Urothelium cell line (cell line): Measurements from ENCODE around the gene PAX5.

ENCODE experiments used
- DNase-seq: peaks from one replicate; pipeline ENCODE4 v3.0.0; 2011; ENCODE audit warnings: low spot score, mixed read lengths
- FAIRE-seq: peaks from 2 replicates; lab custom pipeline; 2011; peaks lifted over from hg19 to GRCh38; lab: Jason Lieb, UNC

The PAX5 gene

GRCh38 chr9:36840898-36841536 is 193.1 kb downstream of the PAX5 start:
- FAIRE-seq: no peak
- no peak for DNase-seq

GRCh38 chr9:36839131-36839885 is 194.8 kb downstream of the PAX5 start:
- no peak for FAIRE-seq
- no peak for DNase-seq

DNA sequence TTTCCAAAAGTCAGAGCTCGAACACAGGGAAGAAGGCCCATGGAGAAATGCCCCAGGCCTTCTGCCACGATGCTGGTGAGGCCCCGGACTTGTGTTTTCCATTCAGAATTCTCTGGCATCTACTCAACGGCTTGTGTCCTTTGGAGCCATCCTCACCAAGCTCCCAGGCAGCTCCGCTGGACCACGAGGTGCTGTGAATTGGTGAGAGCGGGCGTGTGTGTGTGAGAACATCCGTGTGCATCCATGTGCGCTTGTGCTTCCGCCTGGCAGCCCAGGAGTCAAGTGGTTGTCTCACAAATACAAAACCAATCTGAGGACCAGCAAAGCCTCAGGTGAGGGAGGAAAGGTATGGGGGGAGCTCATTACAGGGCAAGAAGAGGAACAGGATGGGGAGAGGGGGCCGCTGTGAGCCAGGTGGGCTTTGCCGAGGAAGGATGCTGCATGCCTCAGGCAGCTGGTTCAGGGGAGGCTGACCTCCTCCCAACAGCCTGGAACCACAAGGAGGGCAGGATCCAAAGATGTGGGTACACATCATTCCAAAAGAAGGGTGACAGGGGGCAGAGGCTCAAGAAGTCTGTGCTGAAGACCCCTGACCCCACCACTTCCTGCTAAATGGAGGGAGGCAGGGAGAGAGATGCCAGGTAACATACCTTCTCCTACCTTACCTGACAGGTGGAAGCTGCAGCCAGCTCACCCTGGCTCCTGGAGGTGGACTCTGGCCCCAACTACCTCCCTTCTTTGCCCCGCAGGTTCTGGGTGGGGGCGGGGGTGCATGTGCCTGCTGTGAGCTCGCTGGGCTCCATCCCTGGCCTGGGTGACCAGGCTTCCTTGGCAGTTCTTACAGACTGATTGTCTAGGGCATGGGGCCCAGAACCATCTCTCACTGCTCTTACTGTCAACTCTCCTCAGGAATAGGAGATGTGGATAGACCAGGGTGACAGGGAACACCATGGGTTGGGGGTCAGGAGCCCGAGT is 196.3 kb downstream of the PAX5 start:
- DNase-seq (no peak), FAIRE-seq (peak; percentile 48)

- no peak for FAIRE-seq
Observed at GRCh38 chr9:36836486-36836885, 197.6 kb downstream of the PAX5 start.

DNA sequence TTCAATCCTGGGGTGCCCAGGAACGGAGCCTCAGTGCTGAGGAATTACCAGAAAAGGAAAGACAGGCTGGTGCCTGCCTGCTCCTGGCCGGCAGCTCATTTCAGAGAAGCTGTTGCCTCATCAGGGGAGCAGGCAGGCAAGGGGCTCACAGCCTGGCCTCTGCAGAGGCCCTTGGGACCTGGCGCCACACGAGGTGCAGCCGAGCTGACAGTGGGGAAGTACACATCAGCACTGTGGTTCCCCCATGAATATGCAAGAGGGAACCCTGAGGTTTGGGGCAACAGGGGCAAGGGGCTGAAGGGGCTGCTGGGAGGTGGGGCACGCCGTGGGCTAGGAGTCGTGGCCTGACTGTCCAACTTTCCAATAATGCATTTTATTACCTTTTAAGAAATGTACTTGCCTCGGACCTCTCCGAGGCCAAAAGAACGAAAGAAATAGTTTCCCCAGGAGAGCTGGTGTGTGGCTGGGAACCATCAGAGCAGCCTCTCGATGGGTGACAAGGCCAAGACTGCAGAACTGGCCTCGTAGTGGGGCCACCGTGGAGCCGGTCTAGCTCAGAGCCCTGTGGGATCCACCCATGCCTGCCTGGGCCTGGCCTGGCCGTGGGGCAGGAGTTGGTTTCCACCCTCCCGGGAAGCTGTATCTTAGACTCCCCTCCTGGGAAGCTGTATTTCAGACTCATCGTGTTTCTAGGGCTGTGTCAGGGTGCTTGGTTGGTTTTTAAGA is 198.6 kb downstream of the PAX5 start:
- FAIRE-seq: no peak
- DNase-seq: no peak

More at GRCh38 chr9:36836486-36836885, 197.6 kb downstream of the PAX5 start:
- DNase-seq: no peak

DNA sequence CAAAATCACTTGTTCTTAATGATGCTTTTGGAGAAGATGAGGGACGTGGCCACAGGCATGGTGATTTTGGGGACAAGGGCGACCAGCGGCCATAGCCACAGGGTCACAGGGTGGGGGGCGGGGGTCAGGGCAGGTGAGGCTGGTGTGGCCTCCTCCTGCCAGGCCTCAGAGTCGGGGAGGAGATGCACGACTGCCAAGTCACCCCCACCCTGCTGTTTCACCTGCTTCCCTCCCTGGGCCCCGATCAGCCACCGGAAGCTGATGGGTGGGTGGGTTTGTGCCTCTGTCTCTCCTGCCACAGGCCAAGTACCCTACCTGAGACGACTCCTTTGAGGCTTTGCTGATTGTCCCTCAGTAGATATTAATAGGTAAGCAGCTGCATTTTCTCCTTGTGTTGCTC is 199.3 kb downstream of the PAX5 start:
- no peak for FAIRE-seq
- DNase-seq: no peak

DNA sequence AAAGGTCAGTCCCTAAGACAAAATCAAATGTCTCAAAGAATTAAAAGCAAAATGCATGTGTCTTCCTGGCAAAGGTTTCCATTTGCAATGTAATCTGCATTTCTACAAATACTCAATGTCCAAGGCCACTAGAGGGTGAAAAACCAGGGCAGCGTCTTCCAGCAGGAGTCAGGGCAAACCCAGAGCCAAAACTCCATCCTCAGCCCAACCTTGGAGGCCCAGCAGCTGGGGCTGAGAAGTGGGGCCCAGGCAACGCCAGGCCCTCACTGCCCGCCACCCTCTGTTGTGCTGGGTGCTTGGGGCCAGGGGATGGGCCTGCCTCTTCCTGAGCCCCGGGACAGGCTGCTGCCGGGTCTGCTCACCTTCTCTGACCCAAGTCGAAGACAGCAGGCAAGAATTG is 200.1 kb downstream of the PAX5 start:
- DNase-seq: no peak
- no peak for FAIRE-seq

DNA sequence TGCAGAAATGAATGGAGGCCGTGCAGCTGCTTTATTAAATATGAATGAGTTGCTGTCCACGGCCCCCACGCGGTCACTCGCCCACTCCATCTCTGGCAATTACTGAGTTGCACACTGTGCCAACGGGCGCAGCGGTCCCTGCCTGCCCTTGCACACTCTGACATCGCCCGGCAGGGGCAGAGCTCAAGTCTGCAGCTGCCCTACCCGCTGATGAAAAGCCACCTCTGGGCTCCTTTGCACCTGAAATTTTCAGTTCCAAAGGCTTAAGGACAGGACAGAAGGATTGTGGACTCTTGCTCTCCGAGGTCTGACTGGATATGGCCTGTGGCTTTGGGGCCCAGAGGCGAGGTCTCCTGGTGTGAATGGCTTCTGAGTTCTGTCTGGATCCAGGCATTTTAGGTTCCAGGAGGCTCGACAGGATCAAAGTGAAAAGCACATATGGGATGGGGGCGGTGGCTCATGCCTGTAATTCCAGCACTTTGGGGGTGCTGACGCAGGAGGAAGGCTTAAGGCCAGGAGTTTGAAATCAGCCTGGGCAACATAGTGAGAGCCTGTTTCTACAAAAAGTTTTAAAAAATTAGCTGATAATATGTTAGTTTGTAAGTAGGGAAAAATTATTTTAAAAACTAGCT is 201.8 kb downstream of the PAX5 start:
- FAIRE-seq (no peak), DNase-seq (no peak)

DNA sequence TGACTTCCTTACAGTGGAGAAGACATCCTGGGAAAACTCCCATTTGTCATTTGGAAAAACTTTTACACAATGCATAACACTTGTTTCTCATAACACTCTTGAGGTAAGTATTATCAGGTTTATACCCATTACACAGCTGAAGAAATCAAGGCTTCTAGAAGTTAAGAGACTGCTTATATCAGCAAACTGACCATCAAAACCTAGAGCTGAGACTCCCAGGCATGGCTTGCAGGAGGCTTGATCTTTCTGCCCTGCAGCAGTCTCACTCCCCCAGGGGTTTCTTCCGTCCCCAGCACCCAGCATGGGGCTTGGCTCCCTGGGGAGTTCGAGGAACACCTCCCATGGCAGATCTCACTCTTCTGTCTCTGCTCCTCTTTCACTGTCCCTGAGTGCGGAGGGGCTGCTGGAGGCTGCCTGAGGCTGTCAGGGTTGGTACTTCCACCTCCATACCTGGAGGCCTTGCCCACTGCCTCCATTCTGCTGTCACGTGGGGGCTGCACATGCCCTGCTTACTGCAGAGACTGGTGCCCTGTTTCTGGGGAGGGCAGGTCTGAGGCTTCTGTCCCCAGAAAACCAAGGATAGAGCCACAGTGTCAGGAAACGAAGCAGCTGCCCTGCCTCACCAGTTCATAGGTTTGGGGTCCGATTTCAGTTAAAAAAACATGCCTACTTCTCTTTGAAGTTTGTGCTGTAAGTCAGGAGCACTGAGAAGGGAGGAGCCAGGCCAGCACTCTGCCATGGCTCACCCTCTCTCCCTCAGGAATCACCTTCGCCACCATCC is 202.5 kb downstream of the PAX5 start:
- FAIRE-seq (no peak), DNase-seq (no peak)

DNA sequence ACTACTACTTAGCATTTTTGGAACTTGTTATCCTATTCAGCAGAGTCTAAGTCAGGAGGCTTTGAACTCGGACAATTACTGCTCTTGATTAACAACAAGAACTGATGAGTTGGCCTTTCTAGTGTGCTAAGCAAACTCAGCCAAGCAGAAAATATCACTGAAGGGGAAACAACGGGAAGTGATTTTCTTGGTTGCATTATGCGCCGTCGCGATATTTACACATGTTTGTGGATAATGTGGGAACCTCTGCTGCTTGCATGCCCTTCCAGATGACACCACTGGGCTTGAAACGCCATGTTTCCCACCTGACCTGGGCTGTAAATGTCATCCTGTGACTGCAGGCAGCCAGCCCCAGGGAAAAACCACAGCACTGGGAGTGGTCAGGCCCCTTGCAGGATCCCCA is 205.5 kb downstream of the PAX5 start:
- no peak for FAIRE-seq
- no peak for DNase-seq

- DNase-seq: no peak
- FAIRE-seq: no peak
Observed at GRCh38 chr9:36827593-36827992, 206.5 kb downstream of the PAX5 start.

- DNase-seq: no peak
- no peak for FAIRE-seq
Observed at GRCh38 chr9:36826581-36826980, 207.5 kb downstream of the PAX5 start.

DNA sequence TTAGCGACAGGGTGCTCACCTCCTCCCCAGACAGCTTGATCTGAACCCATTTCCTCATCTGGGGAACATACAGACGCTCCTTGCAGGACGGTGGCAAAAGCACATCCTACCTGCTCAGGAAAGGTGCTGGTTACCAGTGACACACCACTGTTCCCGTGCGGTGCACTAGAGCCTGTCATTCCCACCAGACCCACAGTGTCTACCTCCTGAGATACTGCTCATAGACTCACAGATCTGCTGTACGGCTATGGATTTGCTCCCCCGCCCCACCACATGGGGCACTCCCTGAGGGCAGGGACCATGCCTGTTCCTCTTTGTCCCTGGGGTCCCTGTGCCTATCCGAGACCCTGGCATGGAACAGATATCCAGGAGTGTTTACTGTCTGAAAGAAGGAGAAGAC is 208.9 kb downstream of the PAX5 start:
- FAIRE-seq (no peak), DNase-seq (no peak)

DNA sequence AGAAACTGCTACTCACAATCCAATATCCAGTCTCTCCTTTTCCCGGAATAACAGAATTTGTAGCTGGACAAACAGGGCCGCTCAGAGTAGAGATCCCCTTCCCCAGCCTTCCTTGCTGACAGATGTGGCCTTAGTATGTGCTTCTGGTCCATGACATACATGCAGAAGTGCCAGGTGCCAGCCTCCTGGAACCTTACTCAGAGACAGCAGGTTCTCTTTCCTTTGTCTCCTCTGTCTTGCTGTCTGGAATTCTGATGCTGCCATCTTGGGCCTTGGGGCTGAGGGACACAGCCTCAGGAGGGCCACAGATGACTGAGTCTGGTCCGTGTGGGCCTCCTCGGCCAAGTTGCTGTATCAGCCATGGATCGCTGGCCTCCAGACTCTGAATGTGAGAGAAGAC is 210.1 kb downstream of the PAX5 start:
- DNase-seq (no peak), FAIRE-seq (no peak)

DNA sequence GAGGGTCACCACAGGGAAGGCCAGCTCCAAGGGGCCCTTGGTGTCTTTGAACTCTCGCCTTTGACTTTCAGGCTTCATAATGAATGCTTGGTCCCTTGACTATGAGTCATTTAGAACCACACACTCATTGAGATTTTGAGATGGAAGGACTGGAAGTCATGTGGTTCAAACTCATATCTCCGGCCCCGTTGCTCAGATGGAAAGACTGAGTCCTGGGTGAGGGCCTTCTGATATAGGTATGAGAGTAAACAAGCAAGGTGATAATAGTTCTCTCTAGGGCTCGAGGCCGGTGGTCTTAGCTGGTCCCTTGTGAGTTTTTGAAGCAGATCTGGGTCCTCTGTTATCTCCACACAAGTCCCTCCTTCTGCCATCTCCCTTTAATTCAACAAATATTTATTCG is 210.6 kb downstream of the PAX5 start:
- DNase-seq (no peak), FAIRE-seq (no peak)

DNA sequence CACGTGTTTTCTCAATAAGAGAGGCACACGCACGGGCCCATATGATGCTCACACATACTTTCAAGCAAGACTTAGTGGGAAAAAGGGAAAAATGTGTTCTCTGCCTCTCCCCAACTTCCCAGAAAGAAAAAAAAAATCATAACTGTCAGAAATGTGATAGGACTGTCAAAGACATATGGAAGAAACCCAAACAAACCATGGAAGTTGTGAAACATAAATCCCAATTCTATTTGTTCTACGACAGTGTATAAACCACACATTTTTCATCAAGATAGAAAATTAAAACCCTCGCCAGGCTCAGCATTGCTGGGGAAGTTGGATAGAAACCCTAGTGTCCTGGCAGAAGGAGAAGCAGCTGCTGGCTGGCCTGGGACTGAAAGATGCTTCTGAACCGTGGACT is 211.9 kb downstream of the PAX5 start:
- FAIRE-seq (no peak), DNase-seq (no peak)

DNA sequence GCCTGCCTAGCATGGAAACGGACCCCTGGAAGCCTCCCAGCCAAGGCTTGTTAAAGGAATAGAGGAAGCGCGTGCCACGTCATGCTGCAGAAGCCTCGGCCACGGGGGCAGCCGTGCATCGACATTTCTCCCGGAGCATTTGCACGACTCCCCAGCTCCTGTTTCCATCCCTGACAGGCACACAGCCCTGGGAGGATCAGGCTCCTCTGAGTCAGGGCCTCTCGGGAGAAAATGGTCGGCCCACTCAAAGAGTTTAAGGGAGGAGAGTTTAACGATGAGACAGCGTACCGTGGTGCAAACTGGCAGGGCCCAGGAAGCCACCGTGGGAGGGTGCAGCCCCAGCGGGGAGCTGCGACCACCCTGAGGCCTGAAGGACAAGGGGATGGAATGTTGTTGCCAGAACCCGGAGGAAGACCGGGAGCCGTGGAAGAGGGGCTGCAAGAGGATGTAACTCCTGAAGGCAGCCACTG is 213.6 kb downstream of the PAX5 start:
- FAIRE-seq (no peak), DNase-seq (no peak)

DNA sequence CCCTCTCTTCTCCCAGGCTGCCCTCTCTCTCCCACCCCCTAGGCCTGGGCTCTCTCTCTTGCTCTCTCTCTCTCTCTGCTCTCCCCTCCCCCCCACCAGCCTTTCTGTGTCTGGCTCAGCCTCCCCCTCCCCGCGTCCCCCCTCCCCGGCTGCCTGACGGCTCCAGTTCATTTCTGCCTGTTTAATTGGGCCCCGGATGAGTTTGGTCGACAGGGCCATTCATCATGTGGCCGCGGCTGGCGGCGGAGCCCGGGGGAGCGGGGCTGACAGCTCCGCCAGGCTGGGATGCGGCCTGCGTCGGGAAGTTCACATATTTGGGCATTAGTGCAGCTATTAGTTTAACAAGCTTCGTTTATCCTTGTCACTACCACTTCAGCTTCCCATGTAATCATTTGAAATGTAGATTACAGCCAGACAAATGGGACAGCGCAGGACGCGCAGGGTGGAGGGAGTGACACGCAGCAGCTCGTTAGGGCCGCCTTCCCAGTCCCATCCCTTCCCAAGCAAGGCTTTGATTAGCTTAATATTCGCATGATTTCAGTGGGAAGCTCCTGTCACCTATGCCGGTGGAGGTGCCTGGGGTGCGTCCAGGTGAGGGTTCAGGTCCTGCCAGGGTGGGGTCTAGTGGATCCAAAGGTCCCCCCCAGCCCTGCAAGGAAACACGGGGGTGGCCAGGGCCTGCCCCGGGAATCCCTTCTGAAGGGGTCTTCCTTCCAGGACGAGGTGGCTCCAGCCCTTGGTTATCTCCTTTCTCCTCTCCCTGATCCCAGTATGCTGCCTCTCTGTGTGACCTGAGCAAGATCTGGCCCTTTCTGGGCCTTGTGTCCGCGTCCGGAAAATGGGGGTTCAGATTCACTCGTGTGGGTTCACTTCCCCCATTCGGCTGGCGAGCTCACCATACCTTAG is 214.8 kb downstream of the PAX5 start:
- no peak for FAIRE-seq
- DNase-seq: no peak
